Activated CD4-positive, alpha-beta T cell treated with anti-CD3 and anti-CD28 coated beads, Interleukin-2, amount 10 ng/mL, durations not matched to agents 24 days and 14 days (primary cell): ENCODE data around the gene SARS1. TPM values are rescaled to one million over a fixed set of nuclear protein-coding genes. Genes with fewer than 3 reads are reported as not detected.
"Not testable (repeated sequence)": the region's sequence is repeated elsewhere in the genome, so short reads cannot be mapped to it uniquely, and the experiment has no call there.

Experiments used
- DNase-seq: peaks from one replicate; pipeline ENCODE4 v3.0.0; 2022
- H3K27ac Mint-ChIP-seq: one replicate; pipeline ENCODE4 v1.8.0; 2022; ENCODE audit warnings: mild to moderate bottlenecking, mixed read lengths
- H3K27me3 Mint-ChIP-seq: one replicate; pipeline ENCODE4 v1.8.0; 2022; ENCODE audit warnings: mixed read lengths
- H3K36me3 Mint-ChIP-seq: one replicate; pipeline ENCODE4 v1.8.0; 2022; ENCODE audit warnings: low read depth, mild to moderate bottlenecking, mixed read lengths
- H3K4me1 Mint-ChIP-seq: one replicate; pipeline ENCODE4 v1.8.0; 2021; ENCODE audit warnings: mixed read lengths
- H3K4me3 Mint-ChIP-seq: one replicate; pipeline ENCODE4 v1.8.0; 2022; ENCODE audit warnings: mild to moderate bottlenecking, moderate library complexity, mixed read lengths
- H3K9me3 Mint-ChIP-seq: one replicate; pipeline ENCODE4 v1.8.0; 2021; ENCODE audit warnings: mixed read lengths
- intact Hi-C: fragments of 100-400 bp; cut with micrococcal nuclease; formaldehyde crosslinking; loops from one replicate; pipeline ENCODE4 v1.15.1; 2023
- total RNA-seq: library from RNA; stranded (reverse); gene quantifications from 2 replicates; pipeline ENCODE4 v1.2.3, GENCODE V29; 2022

Gene SARS1
- total RNA-seq, 1 donor from 2014 or later = 150 TPM

DNA sequence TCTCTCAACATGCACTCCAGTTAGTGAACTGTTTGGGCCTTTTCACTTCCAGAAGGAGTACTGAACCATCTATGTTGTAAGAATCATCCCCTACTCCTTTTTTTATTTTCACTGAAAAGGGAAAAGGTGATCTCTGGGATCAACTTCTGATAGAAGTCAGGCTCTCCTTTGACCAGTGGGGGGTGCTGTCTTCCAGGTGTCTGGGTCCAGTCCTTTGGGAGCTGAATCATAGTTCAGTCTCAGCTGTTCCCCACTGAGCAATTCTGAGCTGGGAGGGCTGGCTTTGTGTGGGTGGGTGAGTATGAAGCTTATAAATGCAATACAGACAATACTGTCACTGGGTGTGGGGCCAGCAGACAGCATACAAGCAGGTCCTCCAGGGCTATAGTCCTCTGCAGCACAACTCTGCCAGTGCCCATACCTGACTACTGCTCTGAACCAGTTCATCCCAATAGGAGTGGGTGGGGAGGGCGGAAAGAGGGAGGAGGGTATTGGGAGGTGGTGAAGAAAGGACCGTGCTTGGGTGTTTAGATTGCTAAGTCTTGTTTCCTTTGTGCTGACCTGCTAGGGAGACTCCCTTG is 12.5 kb upstream of the SARS1 start:
- intact Hi-C loops = loop anchor here (1.0 kb wide), 2 partner anchors 12 to 198 kb away; partner anchors contain the start of gene SARS1
- H3K36me3 Mint-ChIP-seq = peaks cover 10% of the 10 kb centered on the region
- no peaks in the 10 kb centered on the region for H3K27me3 Mint-ChIP-seq
- no peaks in the 10 kb centered on the region for H3K9me3 Mint-ChIP-seq
- no peak overlapping the region for H3K27ac Mint-ChIP-seq
- peaks cover 23% of the 10 kb centered on the region for H3K4me1 Mint-ChIP-seq
- H3K4me3 Mint-ChIP-seq = no peak overlapping the region
- peak; percentile 78 for DNase-seq

DNA sequence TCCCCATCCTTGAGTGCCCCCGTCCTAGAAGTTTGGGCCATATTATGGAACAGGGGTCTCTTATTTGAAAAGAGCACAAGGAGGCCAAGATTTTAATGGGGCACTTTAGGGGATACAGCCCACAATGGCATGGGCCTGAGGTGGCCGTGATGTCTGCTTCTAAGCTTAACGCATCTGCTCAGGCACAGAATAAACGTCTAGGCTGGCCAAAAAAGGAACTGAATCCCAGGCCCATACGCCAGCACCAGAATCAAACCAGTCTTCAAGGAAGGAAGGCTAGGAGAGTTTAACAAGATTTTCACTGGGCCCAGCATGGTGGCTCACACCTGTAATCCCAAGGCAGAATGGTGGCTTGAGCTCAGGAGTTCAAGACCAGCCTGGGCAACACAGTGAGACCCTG is 9.2 kb upstream of the SARS1 start:
- peaks cover 6% of the 10 kb centered on the region for H3K36me3 Mint-ChIP-seq
- H3K27ac Mint-ChIP-seq = no peak overlapping the region
- intact Hi-C loops = no loop called here
- H3K4me1 Mint-ChIP-seq = peaks cover 13% of the 10 kb centered on the region
- H3K27me3 Mint-ChIP-seq = no peaks in the 10 kb centered on the region
- no peak overlapping the region for H3K4me3 Mint-ChIP-seq
- DNase-seq = no peak
- H3K9me3 Mint-ChIP-seq = no peaks in the 10 kb centered on the region

DNA sequence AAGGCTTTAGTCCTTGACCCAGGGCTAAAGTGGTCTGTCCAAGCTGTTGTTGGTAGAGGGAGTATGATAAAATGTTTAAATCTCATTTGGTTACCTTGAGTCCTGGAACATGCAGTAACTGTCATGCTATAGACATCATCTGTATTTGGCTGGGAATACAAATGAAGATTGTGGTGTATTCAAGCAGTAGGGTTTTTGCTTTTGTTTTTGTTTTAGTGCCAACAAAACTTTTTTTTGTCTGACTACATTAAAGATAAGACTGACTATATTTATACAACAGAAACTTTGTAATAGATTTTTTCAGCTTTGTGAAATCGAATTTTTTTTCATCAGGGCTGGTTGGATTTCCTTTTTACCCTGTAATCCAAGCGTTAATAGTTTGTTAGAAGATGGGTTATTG is 7.4 kb upstream of the SARS1 start:
- no peak for DNase-seq
- Mint-ChIP-seq H3K4me3 (no peak overlapping the region), H3K9me3 (no peaks in the 10 kb centered on the region), H3K36me3 (no peaks in the 10 kb centered on the region), H3K27ac (no peak overlapping the region), H3K27me3 (no peaks in the 10 kb centered on the region), H3K4me1 (peaks cover 4% of the 10 kb centered on the region)
- intact Hi-C loops = no loop called here

DNA sequence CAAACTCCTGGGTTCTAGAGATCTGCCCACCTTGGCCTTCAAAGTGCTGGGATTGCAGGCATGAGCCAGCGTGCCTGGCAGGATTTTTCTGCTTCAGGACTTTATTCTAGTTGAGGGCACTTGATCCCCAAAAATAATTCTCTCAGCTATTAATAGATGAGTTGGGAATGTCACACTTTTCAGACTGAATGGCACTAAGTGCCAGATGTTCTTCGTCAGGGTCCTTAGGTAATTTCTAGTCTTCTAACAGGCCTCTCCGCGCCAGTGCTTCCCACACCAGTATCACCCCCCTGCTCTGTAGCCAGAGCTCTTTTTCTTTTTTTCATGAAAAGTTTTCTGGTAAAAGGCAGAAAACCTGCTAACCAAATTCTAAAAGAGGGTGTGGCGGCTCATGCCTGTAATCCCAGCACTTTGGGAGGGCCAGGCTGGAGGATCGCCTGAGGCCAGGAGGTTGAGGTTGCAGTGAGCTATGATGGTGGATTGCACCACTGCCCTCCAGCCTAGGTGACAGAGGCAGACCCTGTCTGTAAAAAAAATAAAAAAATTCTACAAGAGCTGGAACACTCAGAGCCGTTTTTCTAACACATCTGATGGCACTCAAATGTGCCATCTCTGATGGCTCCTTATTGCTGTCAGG is 6.1 kb upstream of the SARS1 start:
- Mint-ChIP-seq H3K9me3 (no peaks in the 10 kb centered on the region), H3K27me3 (no peaks in the 10 kb centered on the region), H3K4me3 (no peak overlapping the region), H3K4me1 (peaks cover 4% of the 10 kb centered on the region), H3K36me3 (no peaks in the 10 kb centered on the region), H3K27ac (no peak overlapping the region)
- intact Hi-C loops = no loop called here
- DNase-seq = no peak

DNA sequence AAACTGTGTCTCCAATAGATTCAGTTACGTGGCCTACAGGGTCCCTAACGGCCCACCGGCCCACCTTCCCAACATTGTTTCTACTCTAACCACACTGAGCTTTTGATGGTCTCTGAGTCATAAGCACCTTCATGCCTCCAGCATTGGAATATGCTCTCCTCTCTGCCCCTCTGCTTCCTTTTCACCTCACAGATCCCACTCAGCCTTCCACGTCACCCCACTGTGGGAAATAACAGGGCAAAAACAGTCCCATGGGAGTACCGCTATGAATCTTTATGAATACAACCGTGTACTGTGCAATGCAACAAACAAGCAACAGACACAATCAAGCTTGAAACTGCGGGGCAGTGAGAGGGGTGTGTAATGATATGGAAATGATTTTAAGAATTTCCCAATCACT is 5.3 kb upstream of the SARS1 start:
- H3K4me3 Mint-ChIP-seq = no peak overlapping the region
- no peaks in the 10 kb centered on the region for H3K27me3 Mint-ChIP-seq
- H3K4me1 Mint-ChIP-seq = peaks cover 5% of the 10 kb centered on the region
- DNase-seq = no peak
- no peaks in the 10 kb centered on the region for H3K36me3 Mint-ChIP-seq
- no peak overlapping the region for H3K27ac Mint-ChIP-seq
- intact Hi-C loops = no loop called here
- no peaks in the 10 kb centered on the region for H3K9me3 Mint-ChIP-seq

DNA sequence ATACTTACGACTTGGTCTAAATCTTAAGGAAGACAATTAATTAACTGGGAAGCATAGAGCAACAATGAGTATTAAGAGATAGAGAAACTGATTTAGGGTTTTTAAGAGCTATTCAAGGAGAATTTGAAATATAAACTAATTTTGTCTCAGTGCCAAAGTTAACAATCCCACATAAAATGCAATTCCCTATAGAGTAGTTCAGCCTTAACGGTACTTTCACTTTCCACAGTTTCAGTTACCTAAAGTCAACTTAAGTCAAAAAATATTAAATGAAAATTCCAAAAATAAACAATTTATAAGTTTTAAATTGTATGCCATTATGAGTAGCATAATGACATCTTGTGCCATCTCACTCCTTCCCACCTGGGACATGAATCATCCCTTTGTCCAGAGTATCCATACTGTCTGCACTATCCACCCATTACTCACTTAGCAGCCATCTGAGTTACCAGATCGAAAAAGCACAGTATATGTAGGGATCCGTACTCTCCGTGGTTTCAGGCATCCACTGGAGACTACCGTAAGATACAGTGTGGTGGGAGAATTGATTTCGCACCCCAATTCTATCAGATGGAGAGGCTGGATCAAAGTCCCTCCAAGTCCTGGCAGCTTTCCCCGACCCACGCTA is 4.8 kb upstream of the SARS1 start:
- H3K4me1 Mint-ChIP-seq = peaks cover 6% of the 10 kb centered on the region
- no peaks in the 10 kb centered on the region for H3K36me3 Mint-ChIP-seq
- intact Hi-C loops = no loop called here
- H3K27me3 Mint-ChIP-seq = no peaks in the 10 kb centered on the region
- no peak overlapping the region for H3K27ac Mint-ChIP-seq
- no peak overlapping the region for H3K4me3 Mint-ChIP-seq
- no peaks in the 10 kb centered on the region for H3K9me3 Mint-ChIP-seq
- DNase-seq = no peak

DNA sequence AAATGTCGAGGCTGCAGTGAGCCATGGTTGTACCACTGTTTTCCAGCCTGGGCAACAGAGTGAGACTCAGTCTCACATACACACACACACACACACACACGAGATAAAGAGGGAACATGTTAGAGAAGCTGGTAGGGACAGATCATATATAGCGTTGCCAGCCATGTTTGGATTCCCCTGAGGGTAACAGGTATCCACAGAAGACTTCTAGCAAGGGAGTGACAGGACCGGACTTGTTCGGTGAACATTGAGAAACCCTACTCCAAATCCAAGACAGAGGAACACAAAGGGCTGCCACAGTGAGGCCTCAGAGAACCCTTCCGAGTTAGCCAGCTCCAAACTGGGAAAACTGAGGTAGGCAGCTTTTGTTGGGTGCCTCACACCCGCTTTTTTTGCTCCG is 3.7 kb upstream of the SARS1 start:
- Mint-ChIP-seq H3K4me1 (peaks cover 11% of the 10 kb centered on the region), H3K27me3 (no peaks in the 10 kb centered on the region)
- intact Hi-C loops = loop anchor here (5.0 kb wide), 3 partner anchors 93 to 168 kb away; partner anchors contain the start of genes TMEM167B and WDR47

DNA sequence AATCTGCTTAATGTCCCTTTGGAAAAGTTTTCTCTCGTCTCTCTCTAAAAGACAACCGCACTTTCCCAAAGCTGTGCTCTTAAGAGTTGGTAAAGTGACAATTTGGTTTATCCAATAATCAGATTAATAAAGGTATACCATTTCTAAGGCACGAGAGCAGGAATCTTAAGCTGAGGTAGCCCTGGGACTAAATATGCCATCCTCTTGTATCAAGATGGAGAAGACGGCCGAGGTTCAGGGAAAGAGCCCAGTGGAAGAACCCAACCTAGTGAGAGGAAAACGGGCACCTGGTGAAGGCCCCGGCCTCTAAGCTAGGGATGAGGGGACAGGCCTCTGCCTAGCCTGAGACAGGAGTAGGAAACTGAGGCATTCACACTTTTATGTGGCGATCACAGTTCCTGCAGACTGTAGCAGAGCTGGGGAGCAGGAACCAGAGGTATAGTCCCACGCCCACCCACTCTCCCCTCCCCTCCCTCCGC is 334 bp upstream of the SARS1 start:
- H3K36me3 Mint-ChIP-seq = peaks cover 33% of the 10 kb centered on the region
- DNase-seq = no peak
- H3K27me3 Mint-ChIP-seq = no peaks in the 10 kb centered on the region
- intact Hi-C loops = loop anchor here (1.0 to 5.0 kb wide), 4 partner anchors 12 to 171 kb away; partner anchors contain the start of genes TMEM167B and WDR47
- H3K4me3 Mint-ChIP-seq = peak overlapping the region; percentile 99
- peak overlapping the region; percentile 96 for H3K27ac Mint-ChIP-seq
- H3K4me1 Mint-ChIP-seq = peaks cover 25% of the 10 kb centered on the region
- H3K9me3 Mint-ChIP-seq = no peaks in the 10 kb centered on the region

More for the DNA sequence above, 3.7 kb upstream of the SARS1 start:
- no peak overlapping the region for H3K4me3 Mint-ChIP-seq
- no peak for DNase-seq
- H3K9me3 Mint-ChIP-seq = no peaks in the 10 kb centered on the region
- peaks cover 10% of the 10 kb centered on the region for H3K36me3 Mint-ChIP-seq
- no peak overlapping the region for H3K27ac Mint-ChIP-seq

DNA sequence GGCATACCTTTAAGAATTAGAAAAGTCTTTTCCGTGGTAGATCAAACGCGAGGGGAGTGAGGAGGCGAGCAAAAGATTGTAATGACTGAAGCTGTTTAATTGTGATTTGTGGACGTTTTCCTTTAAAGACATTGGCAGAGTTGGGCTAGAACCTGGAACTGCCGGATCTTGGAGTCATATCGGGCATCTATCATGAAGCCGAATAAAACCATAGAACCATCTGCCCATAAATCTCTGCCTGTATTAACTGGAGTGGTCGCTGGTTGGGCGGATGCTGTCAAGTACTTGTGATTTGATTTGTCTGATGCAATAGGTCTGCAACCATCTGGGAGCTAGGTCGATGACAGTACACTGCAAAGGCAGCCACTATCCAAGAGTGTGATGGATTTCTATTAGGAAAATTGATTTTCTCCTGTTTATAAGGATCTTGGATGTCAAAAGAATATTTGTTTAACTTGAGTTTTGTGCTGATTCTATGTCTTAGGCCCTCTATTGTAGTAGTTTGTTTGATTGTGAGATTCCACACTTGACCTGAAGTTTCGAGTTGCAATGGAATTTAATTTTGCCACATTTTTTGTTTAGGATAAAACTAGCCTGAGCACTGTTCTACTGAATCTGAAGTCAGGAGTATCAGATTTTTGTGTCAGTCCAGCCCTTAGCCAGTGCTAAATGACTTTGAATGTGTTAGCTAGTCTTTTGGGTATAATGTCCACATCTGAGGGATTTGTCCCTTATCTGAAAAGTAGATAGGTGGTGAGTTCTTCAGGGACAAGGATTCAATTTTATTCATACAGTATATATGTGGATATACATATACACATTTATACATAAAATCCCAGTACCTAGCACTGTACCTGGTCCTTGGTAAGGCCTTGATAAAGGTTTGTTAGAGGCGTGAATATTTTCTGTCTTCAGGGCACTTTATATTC is 1.2 kb downstream of the SARS1 start:
- Mint-ChIP-seq H3K4me3 (peak overlapping the region; percentile 99), H3K36me3 (peaks cover 40% of the 10 kb centered on the region), H3K9me3 (no peaks in the 10 kb centered on the region), H3K4me1 (peaks cover 25% of the 10 kb centered on the region), H3K27ac (peak overlapping the region; percentile 96), H3K27me3 (no peaks in the 10 kb centered on the region)
- intact Hi-C loops = loop anchor here (5.0 kb wide), 3 partner anchors 98 to 173 kb away; partner anchors contain the start of genes TMEM167B and WDR47
- DNase-seq = peak; percentile 76

DNA sequence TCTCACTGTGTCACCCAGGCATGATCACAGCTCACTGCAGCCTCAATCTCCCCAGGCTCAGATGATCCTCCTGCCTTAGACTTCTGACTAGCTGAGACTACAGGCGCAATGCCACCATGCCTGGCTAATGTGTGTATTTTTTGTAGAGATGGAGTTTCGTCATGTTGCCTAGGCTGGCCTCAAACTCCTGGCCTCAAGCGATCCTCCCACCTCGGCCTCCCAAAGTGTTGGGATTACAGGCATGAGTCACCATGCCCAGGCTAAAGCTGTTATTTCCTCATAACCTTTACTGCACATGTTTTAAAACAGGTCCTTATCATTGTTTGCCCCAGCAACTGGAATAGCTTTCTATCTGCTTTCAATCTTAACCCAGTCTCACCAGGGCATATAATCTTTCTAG is 2.9 kb downstream of the SARS1 start:
- intact Hi-C loops = no loop called here
- Mint-ChIP-seq H3K4me3 (peak overlapping the region; percentile 99), H3K4me1 (peaks cover 27% of the 10 kb centered on the region), H3K27me3 (no peaks in the 10 kb centered on the region), H3K9me3 (no peaks in the 10 kb centered on the region), H3K27ac (peak overlapping the region; percentile 37), H3K36me3 (peaks cover 50% of the 10 kb centered on the region)
- no peak for DNase-seq

DNA sequence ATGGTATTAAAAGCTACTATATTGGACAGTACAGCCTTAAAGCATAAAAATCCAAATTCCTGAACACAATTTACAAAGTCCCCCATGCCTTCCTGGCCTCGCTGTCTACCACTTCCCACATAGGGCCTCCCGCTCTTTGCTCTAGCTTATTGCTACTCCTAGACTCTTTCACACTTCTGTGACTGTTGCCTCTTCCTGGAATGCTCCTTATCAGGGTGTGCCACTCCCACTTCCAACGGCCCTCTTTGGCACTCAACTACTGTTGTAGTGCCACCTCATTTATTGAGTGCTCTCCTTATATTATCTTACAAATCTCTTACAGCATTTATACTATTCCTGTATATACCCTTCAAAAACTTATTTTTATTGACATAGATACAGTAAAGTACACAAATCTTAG is 4.8 kb downstream of the SARS1 start:
- Mint-ChIP-seq H3K4me1 (peaks cover 27% of the 10 kb centered on the region), H3K27ac (no peak overlapping the region), H3K9me3 (no peaks in the 10 kb centered on the region), H3K36me3 (peaks cover 61% of the 10 kb centered on the region), H3K4me3 (no peak overlapping the region), H3K27me3 (no peaks in the 10 kb centered on the region)
- no peak for DNase-seq
- intact Hi-C loops = no loop called here

DNA sequence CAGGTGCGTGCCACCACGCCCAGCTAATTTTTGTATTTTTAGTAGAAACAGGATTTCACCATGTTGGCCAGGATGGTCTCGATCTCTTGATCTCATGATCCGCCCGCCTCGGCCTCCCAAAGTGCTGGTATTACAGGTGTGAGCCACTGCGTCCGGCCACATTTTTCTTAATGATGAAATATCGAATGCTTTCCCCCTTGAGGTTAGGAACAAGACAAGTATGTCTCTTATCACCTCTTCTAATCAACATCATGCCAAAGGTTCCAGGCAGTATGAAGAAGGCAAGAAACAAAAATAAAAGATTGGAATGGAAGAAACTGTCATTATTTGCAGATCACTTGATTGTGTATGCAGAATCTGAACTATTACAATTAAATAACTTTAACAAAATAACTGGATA is 7.5 kb downstream of the SARS1 start:
- intact Hi-C loops, H3K27me3 Mint-ChIP-seq, DNase-seq, H3K4me3 Mint-ChIP-seq, H3K9me3 Mint-ChIP-seq: not testable (repeated sequence)
- H3K27ac Mint-ChIP-seq = peak overlapping the region; percentile 41
- H3K4me1 Mint-ChIP-seq = peaks cover 25% of the 10 kb centered on the region
- peaks cover 56% of the 10 kb centered on the region for H3K36me3 Mint-ChIP-seq

DNA sequence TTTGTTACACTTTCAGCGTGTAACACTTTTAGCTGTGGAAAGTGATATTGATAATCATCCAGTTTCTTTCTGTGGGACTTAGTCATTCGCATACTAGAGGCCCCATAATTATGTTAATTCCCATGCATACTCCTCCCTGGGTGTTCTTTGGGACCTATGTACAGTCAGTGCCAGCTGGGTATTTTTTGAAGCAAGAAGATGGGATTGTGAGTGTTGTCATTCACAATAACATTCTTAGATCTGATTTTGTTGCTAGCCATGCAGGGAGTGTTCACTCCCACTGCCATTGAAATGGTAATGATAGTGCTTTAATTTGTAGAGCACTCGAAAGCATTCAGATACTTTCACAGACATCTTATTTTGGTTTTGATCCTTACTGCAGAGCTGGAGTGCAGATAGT is 11.6 kb downstream of the SARS1 start:
- no peaks in the 10 kb centered on the region for H3K27me3 Mint-ChIP-seq
- H3K9me3 Mint-ChIP-seq = no peaks in the 10 kb centered on the region
- peaks cover 55% of the 10 kb centered on the region for H3K36me3 Mint-ChIP-seq
- H3K27ac Mint-ChIP-seq = no peak overlapping the region
- intact Hi-C loops = no loop called here
- no peak for DNase-seq
- H3K4me1 Mint-ChIP-seq = peaks cover 16% of the 10 kb centered on the region
- no peak overlapping the region for H3K4me3 Mint-ChIP-seq
